Uterus (tissue), 4 donors: ENCODE data around the gene CNOT6L. TPM values are rescaled to one million over a fixed set of nuclear protein-coding genes. Genes with fewer than 3 reads are reported as not detected.
A peak's percentile ranks its signal among the peaks of the same experiment; 100 is the strongest.

ENCODE experiments used
- DNase-seq, 2 donors: peaks; one replicate each; pipeline ENCODE4 v3.0.0-alpha.2; 2019 to 2020
- H3K27ac ChIP-seq, 2 donors: fragments of 200-600 bp; sonication (generic); 1 replicate in 1 of 2; 2 replicates in 1 of 2; pipeline ENCODE4 v1.5.1; 2016 to 2018
- H3K27me3 ChIP-seq, 2 donors: fragments of 200-600 bp; sonication (generic); one replicate each; pipeline ENCODE4 v1.5.1; 2018 to 2019; ENCODE audit warnings: control low read depth in 1 of 2
- H3K36me3 ChIP-seq, 2 donors: fragments of 200-600 bp; sonication (generic); one replicate each; pipeline ENCODE4 v1.5.1; 2019; ENCODE audit warnings: control low read depth in 1 of 2
- H3K4me1 ChIP-seq, 2 donors: fragments of 200-600 bp; sonication (generic); one replicate each; pipeline ENCODE4 v1.5.1; 2018 to 2019; ENCODE audit warnings: control low read depth in 1 of 2
- H3K4me3 ChIP-seq, 2 donors: fragments of 200-600 bp; sonication (generic); 1 replicate in 1 of 2; 2 replicates in 1 of 2; pipeline ENCODE4 v1.5.1; 2018 to 2019; ENCODE audit warnings: mild to moderate bottlenecking in 1 of 2
- H3K9me3 ChIP-seq, 2 donors: fragments of 200-600 bp; sonication (generic); one replicate each; pipeline ENCODE4 v1.5.1; 2019; ENCODE audit warnings: control low read depth in 1 of 2
- CTCF ChIP-seq, 4 experiments: fragments of 200-600 bp in 2 of 4; fragments of 450-650 bp in 2 of 4; sonication (generic) in 2 of 4; IDR thresholded peaks; one replicate each; pipeline ENCODE4 v1.5.1; 2016 to 2019; ENCODE audit warnings: antibody characterized with exemption in 4 of 4, mild to moderate bottlenecking in 2 of 4, moderate library complexity in 1 of 4
- POLR2A ChIP-seq, 2 donors: fragments of 450-650 bp; IDR thresholded peaks; one replicate each; pipeline ENCODE4 v1.6.1; 2016; ENCODE audit warnings: antibody characterized with exemption in 2 of 2, mild to moderate bottlenecking in 1 of 2, moderate library complexity in 1 of 2
- intact Hi-C: fragments of 100-400 bp; cut with DNase I; formaldehyde crosslinking; loops from one replicate; pipeline ENCODE4 v1.15.1; 2023; ENCODE audit warnings: low total_unique reads
- total RNA-seq, 4 donors: library from RNA; depleted of rRNA in 3 of 4; stranded (reverse); fragments of >200 nt in 3 of 4; gene quantifications; one replicate each; pipeline versions ENCODE4 v1.1.0 to v1.2.4, GENCODE V29; 2014 to 2023
- donor health status: DM: yes; HTN: yes; CAD: no.

The CNOT6L gene
- total RNA-seq, 4 donors from 2014 or later: 6.7 to 63.2 (median 45.9) TPM

GRCh38 chr4:77817304-77818072, 1.7 kb downstream of the CNOT6L start:
- H3K4me1 ChIP-seq: peaks cover 4 to 6% of the 10 kb centered on the region in 2 donors

GRCh38 chr4:77816546-77816945, 2.6 kb downstream of the CNOT6L start:
- Histone ChIP-seq H3K27me3 (no peaks in the 10 kb centered on the region), H3K36me3 (no peaks in the 10 kb centered on the region), H3K27ac (peak overlapping the region in 1 of 2 donors; percentile 99), H3K4me1 (peaks cover 4 to 6% of the 10 kb centered on the region in 2 donors), H3K9me3 (no peaks in the 10 kb centered on the region), H3K4me3 (no peak overlapping the region)
- no peak for DNase-seq
- TF ChIP-seq CTCF (IDR thresholded peaks at IDR 0.05): no peak
- TF ChIP-seq POLR2A (IDR thresholded peaks at IDR 0.05): no peak
- intact Hi-C loops: loop anchor here (5.0 kb wide), 1 partner anchor 46 kb away; the partner anchor contains the start of gene MRPL1

More at GRCh38 chr4:77817304-77818072, 1.7 kb downstream of the CNOT6L start:
- no peak for DNase-seq
- TF ChIP-seq CTCF (IDR thresholded peaks at IDR 0.05) (no peak), POLR2A (IDR thresholded peaks at IDR 0.05) (no peak)
- no peaks in the 10 kb centered on the region for H3K27me3 ChIP-seq
- no peaks in the 10 kb centered on the region for H3K36me3 ChIP-seq
- H3K4me3 ChIP-seq: peak overlapping the region; percentile 82 to 87
- no peaks in the 10 kb centered on the region for H3K9me3 ChIP-seq
- peak overlapping the region; percentile 99 for H3K27ac ChIP-seq
- intact Hi-C loops: loop anchor here (5.0 kb wide), 1 partner anchor 45 kb away; the partner anchor contains the start of gene MRPL1

GRCh38 chr4:77815636-77816035, 3.5 kb downstream of the CNOT6L start:
- H3K36me3 ChIP-seq: no peaks in the 10 kb centered on the region
- no peak for DNase-seq
- H3K27me3 ChIP-seq: no peaks in the 10 kb centered on the region
- intact Hi-C loops: loop anchor here (5.0 kb wide), 1 partner anchor 47 kb away; the partner anchor contains the start of gene MRPL1
- no peaks in the 10 kb centered on the region for H3K9me3 ChIP-seq
- H3K27ac ChIP-seq: peak overlapping the region in 1 of 2 donors; percentile 47
- no peak for TF ChIP-seq CTCF (IDR thresholded peaks at IDR 0.05)
- TF ChIP-seq POLR2A (IDR thresholded peaks at IDR 0.05): no peak
- no peak overlapping the region for H3K4me3 ChIP-seq
- peaks cover 0 to 4% of the 10 kb centered on the region in 2 donors for H3K4me1 ChIP-seq

- TF ChIP-seq CTCF (IDR thresholded peaks at IDR 0.05) (no peak), POLR2A (IDR thresholded peaks at IDR 0.05) (no peak)
- no peak overlapping the region for H3K4me3 ChIP-seq
- H3K9me3 ChIP-seq: no peaks in the 10 kb centered on the region
- H3K4me1 ChIP-seq: peaks cover 3 to 9% of the 10 kb centered on the region in 2 donors
- intact Hi-C loops: no loop called here
- H3K36me3 ChIP-seq: no peaks in the 10 kb centered on the region
- H3K27me3 ChIP-seq: no peaks in the 10 kb centered on the region
- no peak for DNase-seq
- no peak overlapping the region for H3K27ac ChIP-seq
These were observed 13.3 kb downstream of the CNOT6L start for GRCh38 chr4:77805840-77806239.

GRCh38 chr4:77804471-77804870, 14.7 kb downstream of the CNOT6L start:
- no peaks in the 10 kb centered on the region for H3K9me3 ChIP-seq
- H3K27ac ChIP-seq: no peak overlapping the region
- H3K4me3 ChIP-seq: no peak overlapping the region
- H3K27me3 ChIP-seq: no peaks in the 10 kb centered on the region
- intact Hi-C loops: no loop called here
- TF ChIP-seq POLR2A (IDR thresholded peaks at IDR 0.05) (no peak), CTCF (IDR thresholded peaks at IDR 0.05) (no peak)
- peaks cover 5 to 16% of the 10 kb centered on the region in 2 donors for H3K4me1 ChIP-seq
- no peaks in the 10 kb centered on the region for H3K36me3 ChIP-seq
- DNase-seq: no peak
